ENCODE data around the gene RB1. TPM values are rescaled to one million over a fixed set of nuclear protein-coding genes. Genes with fewer than 3 reads are reported as not detected.

The RB1 gene
- total RNA-seq, 3 donors from 2014 or later (not counting 1 experiment from before 2014, with no cell fraction given) = 25.5 to 28.3 (median 26.9) TPM

DNA sequence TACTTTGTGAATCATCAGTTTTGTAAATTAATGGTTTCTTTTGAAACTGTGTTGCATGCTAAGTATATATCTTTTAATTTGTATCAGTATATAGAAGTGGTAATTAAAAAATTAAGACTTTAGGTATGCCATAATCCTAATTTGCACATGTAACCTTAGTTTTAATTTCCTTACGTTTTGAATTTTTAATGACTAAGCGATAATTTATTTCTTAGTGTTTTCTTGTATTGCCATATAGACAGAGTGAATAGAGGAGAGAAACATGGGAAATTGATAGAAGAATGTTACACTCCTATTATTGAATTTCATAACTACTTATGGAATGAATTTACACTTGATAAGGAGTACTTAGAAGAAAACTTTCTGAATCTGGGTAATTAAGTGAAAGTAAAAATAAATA, 79.8 kb downstream of the RB1 start:
- Mint-ChIP-seq H3K4me3 (no peak overlapping the region), H3K9me3 (no peaks in the 10 kb centered on the region), H3K4me1 (peaks cover 0 to 5% of the 10 kb centered on the region in 2 donors), H3K36me3 (no peaks in the 10 kb centered on the region), H3K27me3 (ENCODE audit: low read depth in 2 of 2) (no peaks in the 10 kb centered on the region), H3K27ac (no peak overlapping the region)
- ATAC-seq (no peak), DNase-seq (no peak)
- H3K4me1 ChIP-seq (ENCODE audit: control insufficient read depth, insufficient read depth, low read length) = no peaks in the 10 kb centered on the region
- H3K27me3 ChIP-seq (ENCODE audit: control insufficient read depth, insufficient read depth, low read length) = no peaks in the 10 kb centered on the region
- H3K36me3 ChIP-seq (ENCODE audit: control insufficient read depth, insufficient read depth, low read length) = peaks cover 2% of the 10 kb centered on the region
- H3K9me3 ChIP-seq (ENCODE audit: control insufficient read depth, insufficient read depth, low read length) = no peaks in the 10 kb centered on the region
- TF ChIP-seq, protein P1, sequence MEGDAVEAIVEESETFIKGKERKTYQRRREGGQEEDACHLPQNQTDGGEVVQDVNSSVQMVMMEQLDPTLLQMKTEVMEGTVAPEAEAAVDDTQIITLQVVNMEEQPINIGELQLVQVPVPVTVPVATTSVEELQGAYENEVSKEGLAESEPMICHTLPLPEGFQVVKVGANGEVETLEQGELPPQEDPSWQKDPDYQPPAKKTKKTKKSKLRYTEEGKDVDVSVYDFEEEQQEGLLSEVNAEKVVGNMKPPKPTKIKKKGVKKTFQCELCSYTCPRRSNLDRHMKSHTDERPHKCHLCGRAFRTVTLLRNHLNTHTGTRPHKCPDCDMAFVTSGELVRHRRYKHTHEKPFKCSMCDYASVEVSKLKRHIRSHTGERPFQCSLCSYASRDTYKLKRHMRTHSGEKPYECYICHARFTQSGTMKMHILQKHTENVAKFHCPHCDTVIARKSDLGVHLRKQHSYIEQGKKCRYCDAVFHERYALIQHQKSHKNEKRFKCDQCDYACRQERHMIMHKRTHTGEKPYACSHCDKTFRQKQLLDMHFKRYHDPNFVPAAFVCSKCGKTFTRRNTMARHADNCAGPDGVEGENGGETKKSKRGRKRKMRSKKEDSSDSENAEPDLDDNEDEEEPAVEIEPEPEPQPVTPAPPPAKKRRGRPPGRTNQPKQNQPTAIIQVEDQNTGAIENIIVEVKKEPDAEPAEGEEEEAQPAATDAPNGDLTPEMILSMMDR (IDR thresholded peaks at IDR 0.05) = no peak
- no CpG with 5 or more reads among the region's 2 CpGs for WGBS (ENCODE audit: insufficient coverage)
- no peak overlapping the region for H3K27ac ChIP-seq (ENCODE audit: low read length)
- intact Hi-C loops (cut with micrococcal nuclease) = no loop called here
- H3K4me3 ChIP-seq (ENCODE audit: low read length) = no peak overlapping the region

DNA sequence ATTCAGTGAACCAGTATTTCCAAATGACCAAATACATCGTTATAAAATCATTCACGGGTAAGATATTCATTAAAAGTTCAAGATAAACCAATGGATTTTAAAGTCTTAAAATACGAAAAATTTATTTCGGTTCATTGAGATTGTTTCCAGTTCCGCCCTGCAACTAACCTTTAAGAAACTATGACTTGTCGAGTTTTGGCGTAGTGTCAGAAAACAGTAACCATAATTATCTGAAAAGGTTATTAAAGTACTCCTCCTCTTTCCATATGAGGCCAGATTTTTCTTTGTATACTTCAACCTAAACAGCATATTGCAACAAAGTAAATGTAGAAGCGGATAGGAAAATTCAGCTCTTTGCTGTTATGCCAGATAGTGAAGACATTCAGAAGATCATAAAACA, 83.3 kb downstream of the RB1 start:
- intact Hi-C loops (cut with micrococcal nuclease) = no loop called here
- ATAC-seq (no peak), DNase-seq (no peak)
- Mint-ChIP-seq H3K4me1 (peaks cover 5 to 7% of the 10 kb centered on the region in 2 donors), H3K27me3 (ENCODE audit: low read depth in 2 of 2) (no peaks in the 10 kb centered on the region), H3K27ac (no peak overlapping the region), H3K9me3 (no peaks in the 10 kb centered on the region), H3K36me3 (no peaks in the 10 kb centered on the region), H3K4me3 (no peak overlapping the region)
- no peak overlapping the region for H3K27ac ChIP-seq (ENCODE audit: low read length)
- WGBS (ENCODE audit: insufficient coverage) = 96% methylated on average over 7 of the region's 8 CpGs
- H3K27me3 ChIP-seq (ENCODE audit: control insufficient read depth, insufficient read depth, low read length) = no peaks in the 10 kb centered on the region
- TF ChIP-seq, protein P1 (IDR thresholded peaks at IDR 0.05) = no peak
- H3K36me3 ChIP-seq (ENCODE audit: control insufficient read depth, insufficient read depth, low read length) = peaks cover 2% of the 10 kb centered on the region
- no peak overlapping the region for H3K4me3 ChIP-seq (ENCODE audit: low read length)
- no peaks in the 10 kb centered on the region for H3K4me1 ChIP-seq (ENCODE audit: control insufficient read depth, insufficient read depth, low read length)
- peaks cover 3% of the 10 kb centered on the region for H3K9me3 ChIP-seq (ENCODE audit: control insufficient read depth, insufficient read depth, low read length)

DNA sequence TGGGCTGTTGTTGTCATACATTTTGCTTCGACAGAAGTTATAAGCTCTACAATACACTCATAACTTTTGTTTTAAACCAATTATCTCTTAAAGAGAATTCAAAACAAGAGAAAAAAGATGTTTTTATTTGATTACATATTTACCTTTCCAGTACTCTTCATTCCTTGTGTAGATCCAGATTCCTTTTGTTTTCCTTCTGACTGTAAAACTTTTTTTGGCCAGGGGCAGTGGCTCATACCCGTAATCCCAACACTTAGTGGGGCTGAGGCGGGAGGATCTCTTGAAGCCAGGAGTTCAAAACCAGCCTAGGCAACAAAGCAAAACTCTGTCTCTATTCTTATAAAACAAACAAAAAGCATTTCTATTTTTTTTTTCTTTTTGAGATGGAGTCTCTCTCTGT, 87.7 kb downstream of the RB1 start:
- Mint-ChIP-seq H3K4me1 (peaks cover 6 to 7% of the 10 kb centered on the region in 2 donors), H3K9me3 (no peaks in the 10 kb centered on the region), H3K27me3 (ENCODE audit: low read depth in 2 of 2) (no peaks in the 10 kb centered on the region), H3K36me3 (peaks cover 27% of the 10 kb centered on the region), H3K27ac (no peak overlapping the region), H3K4me3 (no peak overlapping the region)
- TF ChIP-seq, protein P1 (IDR thresholded peaks at IDR 0.05) = no peak
- Histone ChIP-seq H3K4me3 (ENCODE audit: low read length) (no peak overlapping the region), H3K27ac (ENCODE audit: low read length) (no peak overlapping the region), H3K27me3 (ENCODE audit: control insufficient read depth, insufficient read depth, low read length) (no peaks in the 10 kb centered on the region), H3K4me1 (ENCODE audit: control insufficient read depth, insufficient read depth, low read length) (no peaks in the 10 kb centered on the region), H3K9me3 (ENCODE audit: control insufficient read depth, insufficient read depth, low read length) (peaks cover 3% of the 10 kb centered on the region), H3K36me3 (ENCODE audit: control insufficient read depth, insufficient read depth, low read length) (peaks cover 2% of the 10 kb centered on the region)
- intact Hi-C loops (cut with micrococcal nuclease) = no loop called here
- 100% methylated on average over 3 of the region's 3 CpGs for WGBS (ENCODE audit: insufficient coverage)
- ATAC-seq (no peak), DNase-seq (no peak)

DNA sequence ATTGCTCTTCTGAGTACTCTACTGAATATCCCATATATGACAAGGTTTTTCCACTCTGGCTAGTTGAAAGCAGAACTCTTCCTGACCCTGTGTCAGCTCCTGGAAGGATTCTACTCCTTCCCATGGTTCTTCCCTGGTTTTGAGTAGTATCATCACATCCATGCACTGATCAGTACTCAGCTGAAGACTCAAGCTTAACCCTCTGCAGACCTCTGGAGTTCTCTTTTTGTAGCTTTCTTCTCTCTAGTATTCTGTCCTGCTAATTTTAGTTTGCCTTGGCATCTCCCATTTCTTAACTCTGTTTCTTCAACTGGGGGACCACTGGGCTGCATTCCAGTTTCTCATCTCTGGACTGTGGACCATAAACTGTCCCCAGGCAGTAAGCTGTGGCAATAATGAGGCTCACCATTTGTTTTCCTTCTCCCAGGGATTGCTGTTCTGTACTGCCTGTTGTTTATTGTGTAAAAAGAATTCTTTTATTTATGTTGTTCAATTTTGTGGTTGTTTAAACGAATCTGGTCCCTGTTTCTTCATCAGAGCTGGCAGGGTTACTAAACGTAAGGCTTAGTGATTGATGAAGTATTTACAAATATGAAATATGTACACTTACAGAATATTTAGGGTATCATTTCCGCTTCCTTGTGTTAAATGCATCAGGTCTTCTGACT, 89.6 kb downstream of the RB1 start:
- Histone ChIP-seq H3K27me3 (ENCODE audit: control insufficient read depth, insufficient read depth, low read length) (no peaks in the 10 kb centered on the region), H3K9me3 (ENCODE audit: control insufficient read depth, insufficient read depth, low read length) (peaks cover 3% of the 10 kb centered on the region), H3K4me1 (ENCODE audit: control insufficient read depth, insufficient read depth, low read length) (no peaks in the 10 kb centered on the region), H3K36me3 (ENCODE audit: control insufficient read depth, insufficient read depth, low read length) (peaks cover 2% of the 10 kb centered on the region), H3K27ac (ENCODE audit: low read length) (no peak overlapping the region), H3K4me3 (ENCODE audit: low read length) (no peak overlapping the region)
- Mint-ChIP-seq H3K4me3 (no peak overlapping the region), H3K27ac (no peak overlapping the region), H3K9me3 (no peaks in the 10 kb centered on the region), H3K27me3 (ENCODE audit: low read depth in 2 of 2) (no peaks in the 10 kb centered on the region), H3K36me3 (peaks cover 27% of the 10 kb centered on the region), H3K4me1 (peaks cover 7 to 9% of the 10 kb centered on the region in 2 donors)
- no peak for ATAC-seq
- 89% methylated on average over 1 of the region's 3 CpGs for WGBS (ENCODE audit: insufficient coverage)
- intact Hi-C loops (cut with micrococcal nuclease) = no loop called here
- no peak for DNase-seq
- TF ChIP-seq, protein P1 (IDR thresholded peaks at IDR 0.05) = no peak

Measured in natural killer cell (primary cell).